Caki2 (cell line): ENCODE results near the gene SLC6A1. TPM values are rescaled to one million over a fixed set of nuclear protein-coding genes. Genes with fewer than 3 reads are reported as not detected.

Source experiments
- DNase-seq: peaks from one replicate; pipeline ENCODE4 v3.0.0-alpha.2; 2015; ENCODE audit warnings: low read depth
- in situ Hi-C: cut with HindIII; loops from 2 replicates; pipeline ENCODE4 v1.10.0; 2016; ENCODE audit warnings: low sequenced_read_pairs, low pct_unique_long_range_greater_than_20kb, mixed read lengths
- total RNA-seq: library from RNA; depleted of rRNA; stranded (reverse); fragments of >200 nt; shearing (Covaris generic); gene quantifications from 2 replicates; pipeline ENCODE4 v1.2.3, GENCODE V29; 2014; ENCODE audit warnings: low replicate concordance

Gene SLC6A1
- total RNA-seq, 1 experiment from 2014 or later, result not detected

DNA sequence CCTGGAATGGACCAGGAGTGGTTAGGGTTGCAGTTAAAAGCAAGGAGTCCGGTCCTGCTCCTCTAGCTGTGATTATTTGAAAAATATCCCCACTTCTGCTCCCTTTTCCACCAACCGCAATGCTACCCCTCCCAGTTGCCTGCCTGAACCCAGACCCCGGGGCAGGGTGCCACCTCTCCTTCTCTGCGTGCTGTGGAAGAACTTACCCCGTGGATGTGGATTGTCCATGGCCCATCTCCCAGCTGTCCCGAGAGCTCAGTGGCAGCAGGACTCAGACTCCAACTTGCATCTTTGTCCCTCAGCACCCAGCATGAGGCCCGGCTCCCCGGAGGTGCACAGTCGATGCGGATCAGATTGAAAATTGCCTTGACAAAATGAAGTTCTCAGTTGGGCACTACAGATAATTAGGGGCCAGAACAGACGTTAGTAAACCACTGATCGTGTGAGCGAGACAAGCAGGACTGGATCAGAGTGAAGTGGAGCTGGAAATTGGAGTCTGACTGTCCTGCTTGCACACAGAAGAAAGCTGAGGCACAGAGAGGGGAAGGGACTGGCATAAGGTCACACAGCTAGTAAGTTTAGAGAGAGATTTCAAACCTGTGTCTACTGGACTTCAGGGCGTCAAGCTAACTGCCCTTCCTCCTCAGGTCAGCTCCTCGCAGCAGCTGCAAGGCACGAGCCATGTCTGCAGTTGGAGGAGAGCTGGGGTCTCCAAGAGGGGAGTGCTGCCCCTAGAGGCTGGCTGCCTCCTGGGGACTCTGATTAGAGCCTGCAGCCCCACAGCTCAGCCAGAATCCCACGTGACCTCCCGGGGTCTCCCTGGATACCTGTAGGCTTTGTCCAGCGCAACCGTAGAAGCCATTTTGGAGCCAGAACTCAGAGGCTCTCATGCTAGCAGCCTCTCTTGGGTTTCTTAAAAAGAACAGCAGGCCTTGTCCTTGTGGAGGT, 14.7 kb downstream of the SLC6A1 start:
- DNase-seq, result no peak
- in situ Hi-C loops, result no loop called here

DNA sequence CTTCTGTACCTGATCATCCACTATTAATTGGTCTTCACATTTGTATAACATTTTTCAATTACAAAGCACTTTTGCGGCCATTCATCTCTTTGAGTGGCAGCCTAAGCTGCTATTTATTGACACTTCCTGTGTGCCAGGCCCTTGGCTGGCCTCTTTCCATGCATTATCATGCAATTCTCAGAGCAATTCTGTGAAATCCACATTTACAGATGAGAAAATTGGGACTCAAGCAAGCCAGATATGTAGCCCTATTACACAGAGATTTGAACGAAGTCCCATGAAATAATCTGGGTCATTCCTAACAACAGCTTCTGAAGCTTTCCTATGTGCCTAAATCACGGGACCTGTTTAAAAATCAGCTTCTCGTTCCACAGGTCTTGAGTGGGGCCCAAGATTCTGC, 17.4 kb downstream of the SLC6A1 start:
- in situ Hi-C loops, result no loop called here

GRCh38 chr3:11010426-11011165, 18.0 kb downstream of the SLC6A1 start:
- no peak for DNase-seq
- in situ Hi-C loops, result no loop called here

More for the DNA sequence above, 17.4 kb downstream of the SLC6A1 start:
- DNase-seq, result no peak

GRCh38 chr3:11014253-11014652, 21.7 kb downstream of the SLC6A1 start:
- in situ Hi-C loops, result no loop called here
- DNase-seq, result no peak

DNA sequence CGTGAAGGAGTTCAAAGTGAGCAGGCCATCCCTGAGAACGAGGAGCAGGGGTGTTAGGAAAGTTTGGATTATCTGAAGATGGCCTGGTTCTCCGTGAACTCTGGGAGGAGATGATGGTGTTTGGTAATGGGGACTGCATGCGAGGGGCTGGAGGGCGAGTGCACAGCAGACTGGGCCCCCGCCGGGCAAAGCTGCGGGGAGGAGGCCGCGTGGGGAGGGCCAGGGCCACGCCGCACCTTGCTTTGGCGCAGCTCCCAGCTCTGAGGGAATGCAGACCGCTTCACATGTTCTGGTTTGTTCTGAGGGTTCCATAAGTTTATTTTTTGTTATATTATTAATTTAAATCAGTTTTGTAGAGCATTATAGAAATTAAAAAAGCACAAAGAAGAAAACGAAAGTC, 22.2 kb downstream of the SLC6A1 start:
- no peak for DNase-seq
- in situ Hi-C loops, result no loop called here

DNA sequence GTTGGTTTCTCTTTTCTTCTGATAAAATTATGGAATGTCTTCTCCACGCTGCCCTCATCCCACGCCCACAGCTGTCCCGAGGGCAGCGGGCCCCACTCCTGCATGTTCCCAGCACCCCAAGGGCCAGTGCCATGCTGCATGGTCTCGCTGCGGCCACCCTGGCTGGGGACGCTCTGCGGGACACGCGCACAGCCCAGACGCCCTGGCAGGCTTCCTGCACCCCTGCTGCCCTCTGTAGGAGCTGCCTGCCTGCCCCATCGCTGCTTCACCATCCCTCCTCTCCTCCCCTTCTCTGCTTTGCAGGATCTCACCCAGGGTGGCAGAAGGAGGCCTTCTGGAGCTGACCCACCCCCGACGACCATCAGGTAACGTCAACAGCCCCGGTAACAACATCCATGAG, 22.8 kb downstream of the SLC6A1 start:
- in situ Hi-C loops, result no loop called here
- DNase-seq, result no peak

GRCh38 chr3:11016727-11017126, 24.2 kb downstream of the SLC6A1 start:
- no peak for DNase-seq
- in situ Hi-C loops, result no loop called here

DNA sequence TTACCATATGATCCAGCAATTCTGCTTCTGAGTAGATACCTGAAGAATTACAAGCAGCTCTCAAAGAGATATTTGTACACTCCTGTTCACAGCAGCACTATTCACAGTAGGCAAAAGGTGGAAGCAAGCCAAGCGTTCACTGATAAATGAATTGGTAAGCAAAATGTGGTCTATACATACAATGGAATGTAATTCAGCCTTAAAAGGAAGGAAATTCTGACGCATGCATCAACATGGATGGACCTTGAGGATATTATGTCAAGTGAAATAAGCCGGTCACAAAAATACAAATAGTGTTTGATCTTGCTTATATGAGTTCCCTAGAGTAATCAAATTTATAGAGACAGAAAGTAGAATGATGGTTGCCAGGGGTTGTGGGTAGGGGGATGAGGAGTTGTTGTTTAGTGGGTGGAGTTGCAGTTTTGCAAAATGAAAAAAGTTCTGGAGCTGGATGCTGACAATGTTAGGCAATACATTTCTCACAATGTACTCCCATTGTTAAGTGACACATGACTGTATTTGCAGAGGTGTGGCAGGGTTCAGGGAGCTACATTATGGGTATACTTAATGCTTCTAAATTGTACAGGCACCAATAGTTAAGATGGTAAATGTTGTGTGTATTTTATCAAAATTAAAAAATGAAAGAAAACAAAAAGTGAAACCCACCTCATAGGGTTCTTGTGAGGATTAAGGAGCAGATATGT, 26.7 kb downstream of the SLC6A1 start:
- in situ Hi-C loops, result no loop called here
- no peak for DNase-seq

DNA sequence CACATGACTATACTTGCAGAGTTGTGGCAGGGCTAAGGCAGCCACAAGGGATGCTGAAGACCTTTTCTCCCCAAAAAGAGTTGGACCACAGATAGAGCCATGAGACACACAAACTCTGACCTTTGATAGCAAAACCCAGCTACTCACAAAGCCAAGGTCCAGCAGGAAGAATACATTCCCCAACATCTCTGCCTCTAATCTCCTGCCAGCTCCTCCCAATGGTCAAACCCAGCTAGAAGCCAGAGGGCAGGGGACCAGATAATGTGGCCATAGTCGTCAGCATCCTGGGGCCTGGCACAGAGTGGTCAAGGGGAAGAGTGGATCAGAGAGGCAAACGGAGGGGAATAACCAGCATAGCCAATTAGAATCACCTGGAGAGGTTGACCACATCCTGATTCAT, 28.2 kb downstream of the SLC6A1 start:
- no peak for DNase-seq
- in situ Hi-C loops, result no loop called here

- in situ Hi-C loops, result no loop called here
- no peak for DNase-seq
Measured at GRCh38 chr3:11021611-11022011, 29.1 kb downstream of the SLC6A1 start.

DNA sequence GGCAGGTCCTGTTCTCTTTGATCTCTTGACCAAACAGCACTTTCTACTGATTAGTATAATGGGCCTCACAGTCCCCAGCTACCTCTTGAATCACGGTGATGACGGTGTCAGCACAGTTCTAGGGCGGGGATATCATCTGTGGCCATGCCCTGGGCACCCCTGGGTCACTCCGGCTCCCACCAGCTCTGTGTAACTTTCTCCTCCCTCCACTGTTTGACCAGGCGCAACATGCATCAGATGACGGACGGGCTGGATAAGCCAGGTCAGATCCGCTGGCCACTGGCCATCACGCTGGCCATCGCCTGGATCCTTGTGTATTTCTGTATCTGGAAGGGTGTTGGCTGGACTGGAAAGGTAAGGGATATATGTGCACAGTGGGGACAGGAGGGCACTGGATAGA, 29.6 kb downstream of the SLC6A1 start:
- in situ Hi-C loops, result no loop called here
- DNase-seq, result no peak

DNA sequence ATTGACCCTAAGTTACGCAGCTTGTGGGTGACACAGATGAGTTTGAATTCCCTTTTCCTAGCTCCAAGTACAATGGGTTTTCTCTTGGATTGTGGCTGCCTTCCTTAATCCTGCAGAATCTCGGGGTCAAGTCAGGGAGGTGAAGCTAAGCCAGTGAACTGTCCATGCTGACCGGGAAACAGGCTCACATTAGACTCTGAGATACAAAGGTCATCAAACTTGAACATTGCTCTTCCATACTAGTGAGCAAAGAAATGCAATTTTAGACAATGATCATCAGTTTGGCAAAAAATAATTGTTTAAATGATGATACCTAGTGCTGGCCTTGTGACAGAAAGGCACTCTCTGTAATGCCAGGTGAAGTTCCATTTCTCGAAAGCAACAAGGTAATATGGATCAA, 31.6 kb downstream of the SLC6A1 start:
- in situ Hi-C loops, result no loop called here
- DNase-seq, result no peak

DNA sequence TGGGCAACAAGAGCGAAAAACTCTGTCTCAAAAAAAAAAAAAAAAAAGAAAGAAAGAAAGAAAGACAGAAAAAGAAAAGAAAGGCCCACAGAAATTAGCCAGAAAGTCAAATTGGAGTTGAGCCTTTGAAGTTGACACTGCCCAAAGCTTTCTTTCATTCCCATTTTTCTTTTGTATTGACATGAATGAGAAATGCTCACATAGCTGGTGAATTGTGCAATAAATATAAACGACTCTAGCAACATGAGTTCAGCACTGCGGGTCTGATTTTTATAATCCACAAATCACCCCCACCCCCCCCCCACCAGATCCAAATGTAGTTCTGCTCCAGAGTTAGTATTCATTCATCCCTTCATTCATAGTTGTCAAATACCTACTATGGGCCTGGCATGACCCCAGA, 37.4 kb downstream of the SLC6A1 start:
- in situ Hi-C loops, result no loop called here

GRCh38 chr3:11033871-11034270, 41.3 kb downstream of the SLC6A1 start:
- in situ Hi-C loops, result no loop called here

More for the DNA sequence above, 37.4 kb downstream of the SLC6A1 start:
- no peak for DNase-seq

GRCh38 chr3:11034309-11034985, 41.9 kb downstream of the SLC6A1 start:
- DNase-seq, result no peak
- in situ Hi-C loops, result no loop called here

More at GRCh38 chr3:11033871-11034270, 41.3 kb downstream of the SLC6A1 start:
- DNase-seq, result no peak

DNA sequence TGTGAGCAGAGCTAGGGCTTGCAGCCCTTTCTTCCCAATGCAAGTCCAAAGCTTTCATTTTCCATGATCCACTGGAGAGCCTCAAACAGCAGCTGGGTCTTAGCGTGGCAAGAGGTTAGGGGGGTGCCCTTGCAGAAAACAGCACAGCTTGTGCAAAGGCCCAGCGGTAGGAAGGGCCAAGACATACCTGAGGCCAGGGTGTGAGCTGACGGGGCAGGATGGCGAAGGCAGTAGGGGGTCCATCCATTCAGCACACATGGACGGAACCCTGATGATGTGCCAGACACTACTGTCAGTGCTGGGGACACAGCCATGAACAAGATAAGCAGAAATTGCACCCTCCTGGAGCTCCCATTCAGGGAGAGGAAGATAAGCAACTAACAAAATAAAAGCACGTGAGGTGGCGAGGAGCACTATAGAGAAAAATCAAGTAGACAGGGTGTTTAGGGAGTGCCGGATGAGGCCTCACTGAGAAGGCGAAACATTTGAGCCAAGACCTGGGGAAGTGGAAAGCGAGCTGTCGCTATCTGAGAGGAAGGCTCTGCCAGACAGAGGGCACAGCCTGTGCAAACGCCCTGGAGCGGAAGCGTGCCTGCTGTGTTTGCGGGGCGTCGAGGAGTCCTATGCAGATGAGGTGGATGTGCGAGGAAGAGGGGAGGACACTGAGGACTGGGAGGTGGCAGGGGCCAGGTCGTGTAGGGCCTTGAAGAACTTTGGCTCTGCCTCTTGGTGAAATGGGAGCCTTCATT, 43.4 kb downstream of the SLC6A1 start:
- in situ Hi-C loops, result no loop called here
- no peak for DNase-seq

- in situ Hi-C loops, result no loop called here
- no peak for DNase-seq
Measured at GRCh38 chr3:11037241-11037873, 44.8 kb downstream of the SLC6A1 start.
